ENCODE measurements around the gene GTF2B.

DNA sequence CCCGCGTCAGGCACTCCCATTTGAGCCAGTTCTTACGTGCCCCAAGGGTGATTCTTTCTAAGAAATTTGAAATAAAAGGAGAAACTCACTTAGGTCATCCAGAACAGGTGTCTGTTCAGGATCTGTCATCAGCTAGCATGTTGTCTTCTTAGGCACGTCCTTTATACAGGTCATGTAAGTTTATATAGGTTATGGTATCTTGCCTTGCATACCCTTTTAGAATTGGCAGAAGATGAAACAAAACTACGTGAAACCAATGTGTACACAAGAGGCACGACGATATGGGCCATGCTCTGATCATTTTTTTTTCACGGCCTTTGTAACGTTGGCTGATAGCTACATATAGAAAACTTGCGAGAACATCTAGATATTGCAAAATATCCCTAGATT lies 579 bp upstream of the GTF2B start:
- TF ChIP-seq, protein P1, sequence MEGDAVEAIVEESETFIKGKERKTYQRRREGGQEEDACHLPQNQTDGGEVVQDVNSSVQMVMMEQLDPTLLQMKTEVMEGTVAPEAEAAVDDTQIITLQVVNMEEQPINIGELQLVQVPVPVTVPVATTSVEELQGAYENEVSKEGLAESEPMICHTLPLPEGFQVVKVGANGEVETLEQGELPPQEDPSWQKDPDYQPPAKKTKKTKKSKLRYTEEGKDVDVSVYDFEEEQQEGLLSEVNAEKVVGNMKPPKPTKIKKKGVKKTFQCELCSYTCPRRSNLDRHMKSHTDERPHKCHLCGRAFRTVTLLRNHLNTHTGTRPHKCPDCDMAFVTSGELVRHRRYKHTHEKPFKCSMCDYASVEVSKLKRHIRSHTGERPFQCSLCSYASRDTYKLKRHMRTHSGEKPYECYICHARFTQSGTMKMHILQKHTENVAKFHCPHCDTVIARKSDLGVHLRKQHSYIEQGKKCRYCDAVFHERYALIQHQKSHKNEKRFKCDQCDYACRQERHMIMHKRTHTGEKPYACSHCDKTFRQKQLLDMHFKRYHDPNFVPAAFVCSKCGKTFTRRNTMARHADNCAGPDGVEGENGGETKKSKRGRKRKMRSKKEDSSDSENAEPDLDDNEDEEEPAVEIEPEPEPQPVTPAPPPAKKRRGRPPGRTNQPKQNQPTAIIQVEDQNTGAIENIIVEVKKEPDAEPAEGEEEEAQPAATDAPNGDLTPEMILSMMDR (IDR thresholded peaks at IDR 0.05), result no peak
- TF ChIP-seq EZH2 (IDR thresholded peaks at IDR 0.05; ENCODE audit: borderline replicate concordance, insufficient read depth, low read depth, low read length, poor library complexity, severe bottlenecking), result no peak
